ENCODE measurements around the gene OSBPL6.

DNA sequence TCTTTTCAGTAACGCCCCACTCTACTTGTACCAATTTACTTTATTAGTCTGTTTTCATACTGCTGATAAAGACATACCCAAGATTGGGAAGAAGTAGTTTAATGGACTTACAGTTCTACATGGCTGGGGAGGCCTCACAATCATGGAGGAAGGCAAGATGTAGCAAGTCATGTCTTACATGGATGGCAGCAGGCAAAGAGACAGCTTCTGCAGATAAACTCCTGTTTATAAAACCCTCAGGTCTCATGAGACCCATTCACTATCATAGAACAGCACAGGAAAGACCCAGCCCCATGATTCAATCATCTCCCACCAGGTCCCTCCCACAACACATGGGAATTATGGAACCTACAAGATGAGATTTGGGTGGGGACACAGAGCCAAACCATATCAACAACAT, 38.8 kb upstream of the OSBPL6 start:
- TF ChIP-seq, protein P1, sequence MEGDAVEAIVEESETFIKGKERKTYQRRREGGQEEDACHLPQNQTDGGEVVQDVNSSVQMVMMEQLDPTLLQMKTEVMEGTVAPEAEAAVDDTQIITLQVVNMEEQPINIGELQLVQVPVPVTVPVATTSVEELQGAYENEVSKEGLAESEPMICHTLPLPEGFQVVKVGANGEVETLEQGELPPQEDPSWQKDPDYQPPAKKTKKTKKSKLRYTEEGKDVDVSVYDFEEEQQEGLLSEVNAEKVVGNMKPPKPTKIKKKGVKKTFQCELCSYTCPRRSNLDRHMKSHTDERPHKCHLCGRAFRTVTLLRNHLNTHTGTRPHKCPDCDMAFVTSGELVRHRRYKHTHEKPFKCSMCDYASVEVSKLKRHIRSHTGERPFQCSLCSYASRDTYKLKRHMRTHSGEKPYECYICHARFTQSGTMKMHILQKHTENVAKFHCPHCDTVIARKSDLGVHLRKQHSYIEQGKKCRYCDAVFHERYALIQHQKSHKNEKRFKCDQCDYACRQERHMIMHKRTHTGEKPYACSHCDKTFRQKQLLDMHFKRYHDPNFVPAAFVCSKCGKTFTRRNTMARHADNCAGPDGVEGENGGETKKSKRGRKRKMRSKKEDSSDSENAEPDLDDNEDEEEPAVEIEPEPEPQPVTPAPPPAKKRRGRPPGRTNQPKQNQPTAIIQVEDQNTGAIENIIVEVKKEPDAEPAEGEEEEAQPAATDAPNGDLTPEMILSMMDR (optimal IDR thresholded peaks at IDR 0.05 in 1 of 3, IDR thresholded peaks at IDR 0.05 in 1 of 3, conservative IDR thresholded peaks at IDR 0.05 in 1 of 3; ENCODE audit: extremely low read depth in 1 of 3, insufficient read depth in 2 of 3, low read length in 3 of 3) = no peak
- TF ChIP-seq EZH2 (IDR thresholded peaks at IDR 0.05; ENCODE audit: low read length) = no peak

Data from keratinocyte (primary cell).